HepG2 (cell line): Measurements from ENCODE around the gene NAV2.

Experiments
- ARHGAP35 ChIP-seq: sonication (generic); formaldehyde crosslinking; IDR thresholded peaks from 2 replicates; pipeline ENCODE4 v1.9.0; 2022; ENCODE audit warnings: mild to moderate bottlenecking, inconsistent platforms, moderate library complexity, missing genetic modification reagents, borderline replicate concordance
- DNMT3B ChIP-seq: conservative IDR thresholded peaks from 2 replicates; pipeline ENCODE4 v1.6.1; 2016; ENCODE audit warnings: missing biosample characterization, control low read depth
- JUNB ChIP-seq: sonication (generic); formaldehyde crosslinking; IDR thresholded peaks from 2 replicates; pipeline ENCODE4 v1.8.0; 2022; ENCODE audit warnings: missing genetic modification reagents, mild to moderate bottlenecking, borderline replicate concordance
- KDM5A ChIP-seq: fragments of 200-600 bp; sonication (generic); IDR thresholded peaks from 2 replicates; pipeline ENCODE4 v1.7.0; 2018; ENCODE audit warnings: antibody characterized with exemption, mild to moderate bottlenecking, low read length, borderline replicate concordance
- SALL2 ChIP-seq: sonication (generic); formaldehyde crosslinking; IDR thresholded peaks from 2 replicates; pipeline ENCODE4 v1.8.1; 2023; ENCODE audit warnings: mild to moderate bottlenecking, missing genetic modification reagents, inconsistent platforms
- TAF1 ChIP-seq: sonication (generic); formaldehyde crosslinking; IDR thresholded peaks from 2 replicates; pipeline ENCODE4 v1.4.0; 2020; ENCODE audit warnings: missing genetic modification reagents
- ZFX ChIP-seq: sonication (generic); formaldehyde crosslinking; IDR thresholded peaks from 2 replicates; pipeline ENCODE4 v1.4.0; 2020; ENCODE audit warnings: mild to moderate bottlenecking, low read depth, missing genetic modification reagents, moderate library complexity
- ZKSCAN1 ChIP-seq: fragments of 150-350 bp; IDR thresholded peaks from 2 replicates; pipeline ENCODE4 v1.6.1; 2014; ENCODE audit warnings: low read length
- ZNF552 ChIP-seq: sonication (generic); formaldehyde crosslinking; IDR thresholded peaks from 2 replicates; pipeline ENCODE4 v1.9.0; 2022; ENCODE audit warnings: missing genetic modification reagents, mild to moderate bottlenecking, borderline replicate concordance
- ZNF672 ChIP-seq: sonication (generic); formaldehyde crosslinking; IDR thresholded peaks from 2 replicates; pipeline ENCODE4 v1.8.1; 2022; ENCODE audit warnings: missing genetic modification reagents
- TF ChIP-seq, protein P1 (sequence below): sonication (generic); formaldehyde crosslinking; IDR thresholded peaks from 2 replicates; pipeline ENCODE4 v1.5.0; 2020; ENCODE audit warnings: mild to moderate bottlenecking, missing genetic modification reagents, moderate library complexity

GRCh38 chr11:20155683-20156279 lies 443.1 kb downstream of the NAV2 start:
- TF ChIP-seq KDM5A (no peak), ZFX (CRISPR knock-in tag) (no peak), TAF1 (CRISPR knock-in tag) (no peak), DNMT3B (no peak), ZNF552 (CRISPR knock-in tag) (no peak), JUNB (CRISPR knock-in tag) (no peak), ARHGAP35 (no peak), ZKSCAN1 (no peak), SALL2 (CRISPR knock-in tag) (no peak), ZNF672 (CRISPR knock-in tag) (no peak)
- TF ChIP-seq, protein P1, sequence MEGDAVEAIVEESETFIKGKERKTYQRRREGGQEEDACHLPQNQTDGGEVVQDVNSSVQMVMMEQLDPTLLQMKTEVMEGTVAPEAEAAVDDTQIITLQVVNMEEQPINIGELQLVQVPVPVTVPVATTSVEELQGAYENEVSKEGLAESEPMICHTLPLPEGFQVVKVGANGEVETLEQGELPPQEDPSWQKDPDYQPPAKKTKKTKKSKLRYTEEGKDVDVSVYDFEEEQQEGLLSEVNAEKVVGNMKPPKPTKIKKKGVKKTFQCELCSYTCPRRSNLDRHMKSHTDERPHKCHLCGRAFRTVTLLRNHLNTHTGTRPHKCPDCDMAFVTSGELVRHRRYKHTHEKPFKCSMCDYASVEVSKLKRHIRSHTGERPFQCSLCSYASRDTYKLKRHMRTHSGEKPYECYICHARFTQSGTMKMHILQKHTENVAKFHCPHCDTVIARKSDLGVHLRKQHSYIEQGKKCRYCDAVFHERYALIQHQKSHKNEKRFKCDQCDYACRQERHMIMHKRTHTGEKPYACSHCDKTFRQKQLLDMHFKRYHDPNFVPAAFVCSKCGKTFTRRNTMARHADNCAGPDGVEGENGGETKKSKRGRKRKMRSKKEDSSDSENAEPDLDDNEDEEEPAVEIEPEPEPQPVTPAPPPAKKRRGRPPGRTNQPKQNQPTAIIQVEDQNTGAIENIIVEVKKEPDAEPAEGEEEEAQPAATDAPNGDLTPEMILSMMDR = no peak
